CD4-positive, alpha-beta T cell treated with Interferon gamma for 1 hour (primary cell): Measurements from ENCODE around the gene DUOXA1.

Source experiments
- DNase-seq: peaks from one replicate; pipeline ENCODE4 v3.0.0-alpha.2; 2020

The DUOXA1 gene

GRCh38 chr15:45129651-45130129, at the start of gene DUOXA1, which contains the start of gene DUOX1:
Gene DUOXA1 (minus strand): TSS chr15:45129879. CDS start chr15:45123014, 6,865 bp downstream.
Gene DUOX1 (plus strand): TSS chr15:45129994. CDS start chr15:45131967, 1,973 bp downstream.
- no peak for DNase-seq

- DNase-seq: no peak
Observed at GRCh38 chr15:45177285-45177684, 47.6 kb upstream of the DUOXA1 start.

- DNase-seq: no peak
Observed at GRCh38 chr15:45174577-45174976, 44.9 kb upstream of the DUOXA1 start.

GRCh38 chr15:45174069-45174468, 44.4 kb upstream of the DUOXA1 start:
- DNase-seq: no peak

- no peak for DNase-seq
Observed at GRCh38 chr15:45171912-45172311, 42.2 kb upstream of the DUOXA1 start.

- DNase-seq: no peak
Observed at GRCh38 chr15:45169608-45170480, 40.2 kb upstream of the DUOXA1 start.

- no peak for DNase-seq
Observed at GRCh38 chr15:45168751-45169551, 39.3 kb upstream of the DUOXA1 start.

GRCh38 chr15:45168286-45168685, 38.6 kb upstream of the DUOXA1 start:
- no peak for DNase-seq

- no peak for DNase-seq
Observed at GRCh38 chr15:45167631-45168205, 38.0 kb upstream of the DUOXA1 start.

GRCh38 chr15:45166834-45167630, 37.4 kb upstream of the DUOXA1 start:
- DNase-seq: peak; percentile 87

GRCh38 chr15:45165536-45165935, 35.9 kb upstream of the DUOXA1 start:
- DNase-seq: no peak

- DNase-seq: no peak
Observed at GRCh38 chr15:45164914-45165313, 35.2 kb upstream of the DUOXA1 start.

GRCh38 chr15:45163508-45163856, 33.8 kb upstream of the DUOXA1 start:
- no peak for DNase-seq

GRCh38 chr15:45162771-45163507, 33.3 kb upstream of the DUOXA1 start:
- peak; percentile 69 for DNase-seq

- no peak for DNase-seq
Observed at GRCh38 chr15:45161666-45162065, 32.0 kb upstream of the DUOXA1 start.

GRCh38 chr15:45157974-45158373, 28.3 kb upstream of the DUOXA1 start:
- no peak for DNase-seq

GRCh38 chr15:45156744-45157455, 27.2 kb upstream of the DUOXA1 start:
- DNase-seq: no peak

- DNase-seq: no peak
Observed at GRCh38 chr15:45155739-45156138, 26.1 kb upstream of the DUOXA1 start.

- DNase-seq: no peak
Observed at GRCh38 chr15:45151998-45152828, 22.5 kb upstream of the DUOXA1 start.

GRCh38 chr15:45150997-45151396, 21.3 kb upstream of the DUOXA1 start:
- no peak for DNase-seq
